Memory B cell (primary cell): ENCODE data around the gene SRPX2.
"Not testable (repeated sequence)": the region's sequence is repeated elsewhere in the genome, so short reads cannot be mapped to it uniquely, and the experiment has no call there.

Experiments used
- ATAC-seq: fragments of 150-1000 bp; cut with Tn5 transposase; 2 replicates; pipeline ENCODE4 v1.10.0; 2021; ENCODE audit warnings: low read depth, mild to moderate bottlenecking, moderate library complexity
- DNase-seq, 2 donors: peaks; one replicate each; pipeline ENCODE4 v3.0.0; 2022; ENCODE audit warnings: low spot score in 2 of 2
- H3K27ac Mint-ChIP-seq: one replicate; pipeline ENCODE4 v1.8.0; 2022; ENCODE audit warnings: mild to moderate bottlenecking, moderate library complexity, mixed read lengths
- H3K27me3 Mint-ChIP-seq: one replicate; pipeline ENCODE4 v1.8.0; 2022; ENCODE audit warnings: mixed read lengths
- H3K36me3 Mint-ChIP-seq: one replicate; pipeline ENCODE4 v1.8.0; 2022; ENCODE audit warnings: mild to moderate bottlenecking, mixed read lengths
- H3K4me1 Mint-ChIP-seq: one replicate; pipeline ENCODE4 v1.8.0; 2022; ENCODE audit warnings: mixed read lengths
- H3K4me3 Mint-ChIP-seq: one replicate; pipeline ENCODE4 v1.8.0; 2022; ENCODE audit warnings: mild to moderate bottlenecking, moderate library complexity, mixed read lengths
- H3K9me3 Mint-ChIP-seq: one replicate; pipeline ENCODE4 v1.8.0; 2022; ENCODE audit warnings: mixed read lengths

SRPX2 gene

GRCh38 chrX:100696699-100697351 lies 52.8 kb downstream of the SRPX2 start:
- no peak overlapping the region for H3K4me3 Mint-ChIP-seq
- H3K9me3 Mint-ChIP-seq, result no peaks in the 10 kb centered on the region
- no peak overlapping the region for H3K27ac Mint-ChIP-seq
- ATAC-seq (no peak), DNase-seq (no peak)
- no peaks in the 10 kb centered on the region for H3K36me3 Mint-ChIP-seq
- H3K4me1 Mint-ChIP-seq, result peaks cover 2% of the 10 kb centered on the region
- peaks cover 3% of the 10 kb centered on the region for H3K27me3 Mint-ChIP-seq

GRCh38 chrX:100698551-100698950 lies 54.6 kb downstream of the SRPX2 start:
- H3K4me3 Mint-ChIP-seq, result peak overlapping the region; percentile 27
- DNase-seq (no peak), ATAC-seq (no peak)
- H3K4me1 Mint-ChIP-seq, result peaks cover 2% of the 10 kb centered on the region
- no peak overlapping the region for H3K27ac Mint-ChIP-seq
- no peaks in the 10 kb centered on the region for H3K36me3 Mint-ChIP-seq
- peaks cover 2% of the 10 kb centered on the region for H3K27me3 Mint-ChIP-seq
- H3K9me3 Mint-ChIP-seq, result no peaks in the 10 kb centered on the region

GRCh38 chrX:100700809-100701208 lies 56.8 kb downstream of the SRPX2 start:
- peaks cover 1% of the 10 kb centered on the region for H3K27me3 Mint-ChIP-seq
- H3K4me1 Mint-ChIP-seq, result peaks cover 4% of the 10 kb centered on the region
- DNase-seq (no peak), ATAC-seq (no peak)
- no peak overlapping the region for H3K27ac Mint-ChIP-seq
- no peaks in the 10 kb centered on the region for H3K36me3 Mint-ChIP-seq
- no peak overlapping the region for H3K4me3 Mint-ChIP-seq
- H3K9me3 Mint-ChIP-seq, result no peaks in the 10 kb centered on the region

GRCh38 chrX:100704581-100705203 lies 60.7 kb downstream of the SRPX2 start:
- Mint-ChIP-seq H3K9me3 (no peaks in the 10 kb centered on the region), H3K27ac (peak overlapping the region; percentile 23), H3K36me3 (no peaks in the 10 kb centered on the region), H3K27me3 (peaks cover 8% of the 10 kb centered on the region), H3K4me3 (no peak overlapping the region), H3K4me1 (peaks cover 4% of the 10 kb centered on the region)
- no peak for ATAC-seq
- DNase-seq, result no peak

- no peaks in the 10 kb centered on the region for H3K4me1 Mint-ChIP-seq
- no peaks in the 10 kb centered on the region for H3K36me3 Mint-ChIP-seq
- no peaks in the 10 kb centered on the region for H3K9me3 Mint-ChIP-seq
- H3K27ac Mint-ChIP-seq, result no peak overlapping the region
- ATAC-seq (no peak), DNase-seq (no peak)
- peaks cover 7% of the 10 kb centered on the region for H3K27me3 Mint-ChIP-seq
- no peak overlapping the region for H3K4me3 Mint-ChIP-seq
Measured at GRCh38 chrX:100710816-100711215, 66.8 kb downstream of the SRPX2 start.

GRCh38 chrX:100717363-100717762 lies 73.4 kb downstream of the SRPX2 start:
- Mint-ChIP-seq H3K27ac (no peak overlapping the region), H3K36me3 (no peaks in the 10 kb centered on the region), H3K27me3 (no peaks in the 10 kb centered on the region), H3K4me1 (no peaks in the 10 kb centered on the region), H3K9me3 (no peaks in the 10 kb centered on the region), H3K4me3 (no peak overlapping the region)
- no peak for DNase-seq
- ATAC-seq, result no peak

GRCh38 chrX:100719139-100719538 lies 75.1 kb downstream of the SRPX2 start:
- Mint-ChIP-seq H3K27me3 (no peaks in the 10 kb centered on the region), H3K27ac (no peak overlapping the region), H3K4me1 (no peaks in the 10 kb centered on the region), H3K36me3 (no peaks in the 10 kb centered on the region), H3K9me3 (no peaks in the 10 kb centered on the region), H3K4me3 (no peak overlapping the region)
- no peak for DNase-seq
- ATAC-seq, result no peak

- Mint-ChIP-seq H3K9me3 (no peaks in the 10 kb centered on the region), H3K4me3 (no peak overlapping the region), H3K27ac (no peak overlapping the region), H3K36me3 (no peaks in the 10 kb centered on the region), H3K4me1 (no peaks in the 10 kb centered on the region), H3K27me3 (no peaks in the 10 kb centered on the region)
- ATAC-seq (no peak), DNase-seq (no peak)
Measured at GRCh38 chrX:100720301-100720700, 76.3 kb downstream of the SRPX2 start.

GRCh38 chrX:100721328-100721727 lies 77.3 kb downstream of the SRPX2 start:
- DNase-seq, result no peak
- no peak overlapping the region for H3K27ac Mint-ChIP-seq
- H3K27me3 Mint-ChIP-seq, result no peaks in the 10 kb centered on the region
- no peaks in the 10 kb centered on the region for H3K36me3 Mint-ChIP-seq
- H3K4me3 Mint-ChIP-seq, result no peak overlapping the region
- no peak for ATAC-seq
- no peaks in the 10 kb centered on the region for H3K4me1 Mint-ChIP-seq
- H3K9me3 Mint-ChIP-seq, result no peaks in the 10 kb centered on the region

GRCh38 chrX:100724006-100724405 lies 80.0 kb downstream of the SRPX2 start:
- not testable (repeated sequence) for DNase-seq, H3K4me3 Mint-ChIP-seq, H3K9me3 Mint-ChIP-seq, H3K36me3 Mint-ChIP-seq, H3K27ac Mint-ChIP-seq, H3K27me3 Mint-ChIP-seq, H3K4me1 Mint-ChIP-seq, ATAC-seq
